Ascending aorta (tissue), 2 donors: ENCODE results near the gene SLC35G1. TPM values are rescaled to one million over a fixed set of nuclear protein-coding genes. Genes with fewer than 3 reads are reported as not detected.

Source experiments
- DNase-seq, 2 donors: peaks; one replicate each; pipeline ENCODE4 v3.0.0-alpha.2; 2019; ENCODE audit warnings: low spot score in 2 of 2
- H3K27ac ChIP-seq, 2 donors: fragments of 200-600 bp; sonication (generic); one replicate each; pipeline ENCODE4 v1.5.1; 2016 to 2017; ENCODE audit warnings: mild to moderate bottlenecking in 1 of 2
- H3K27me3 ChIP-seq: fragments of 200-600 bp; sonication (generic); one replicate; pipeline ENCODE4 v1.5.1; 2017
- H3K36me3 ChIP-seq, 2 donors: fragments of 200-600 bp; sonication (generic); one replicate each; pipeline ENCODE4 v1.5.1; 2016
- H3K4me1 ChIP-seq, 2 donors: fragments of 200-600 bp; sonication (generic); one replicate each; pipeline ENCODE4 v1.5.1; 2016 to 2017; ENCODE audit warnings: mild to moderate bottlenecking in 1 of 2
- H3K4me3 ChIP-seq, 2 donors: fragments of 200-600 bp; sonication (generic); one replicate each; pipeline ENCODE4 v1.5.1; 2016 to 2017; ENCODE audit warnings: mild to moderate bottlenecking in 1 of 2
- H3K9me3 ChIP-seq, 2 donors: fragments of 200-600 bp; sonication (generic); one replicate each; pipeline ENCODE4 v1.5.1; 2016
- CTCF ChIP-seq, 3 experiments: fragments of 200-600 bp in 2 of 3; fragments of 450-650 bp in 1 of 3; sonication (generic) in 2 of 3; IDR thresholded peaks; one replicate each; pipeline ENCODE4 v1.5.1; 2016 to 2019; ENCODE audit warnings: antibody characterized with exemption in 3 of 3, mild to moderate bottlenecking in 1 of 3, moderate library complexity in 1 of 3
- intact Hi-C: fragments of 100-400 bp; cut with DNase I; formaldehyde crosslinking; loops from one replicate; pipeline ENCODE4 v1.15.1; 2023
- total RNA-seq: library from RNA; depleted of rRNA; stranded (reverse); fragments of >200 nt; gene quantifications from one replicate; pipeline ENCODE4 v1.1.0, GENCODE V29; 2016

SLC35G1 gene
- total RNA-seq, 1 donor from 2014 or later, result 3.7 TPM

GRCh38 chr10:93852476-93853095 is 41.2 kb upstream of the SLC35G1 start:
- intact Hi-C loops, result no loop called here
- no peaks in the 10 kb centered on the region for H3K4me1 ChIP-seq
- no peaks in the 10 kb centered on the region for H3K36me3 ChIP-seq
- no peaks in the 10 kb centered on the region for H3K9me3 ChIP-seq
- DNase-seq, result no peak
- no peaks in the 10 kb centered on the region for H3K27me3 ChIP-seq
- TF ChIP-seq CTCF (IDR thresholded peaks at IDR 0.05), result no peak
- H3K4me3 ChIP-seq, result no peak overlapping the region
- no peak overlapping the region for H3K27ac ChIP-seq

- intact Hi-C loops, result no loop called here
- no peaks in the 10 kb centered on the region for H3K27me3 ChIP-seq
Observed at GRCh38 chr10:93854975-93855374, 38.8 kb upstream of the SLC35G1 start.

GRCh38 chr10:93856349-93857145 is 37.2 kb upstream of the SLC35G1 start:
- no peaks in the 10 kb centered on the region for H3K9me3 ChIP-seq
- no peak for TF ChIP-seq CTCF (IDR thresholded peaks at IDR 0.05)
- intact Hi-C loops, result no loop called here
- DNase-seq, result no peak
- H3K4me1 ChIP-seq, result no peaks in the 10 kb centered on the region
- no peak overlapping the region for H3K4me3 ChIP-seq
- no peaks in the 10 kb centered on the region for H3K27me3 ChIP-seq
- H3K27ac ChIP-seq, result no peak overlapping the region
- no peaks in the 10 kb centered on the region for H3K36me3 ChIP-seq

More at GRCh38 chr10:93854975-93855374, 38.8 kb upstream of the SLC35G1 start:
- H3K9me3 ChIP-seq, result no peaks in the 10 kb centered on the region
- TF ChIP-seq CTCF (IDR thresholded peaks at IDR 0.05), result no peak
- no peak for DNase-seq
- no peaks in the 10 kb centered on the region for H3K4me1 ChIP-seq
- H3K36me3 ChIP-seq, result no peaks in the 10 kb centered on the region
- no peak overlapping the region for H3K27ac ChIP-seq
- H3K4me3 ChIP-seq, result no peak overlapping the region

- H3K36me3 ChIP-seq, result no peaks in the 10 kb centered on the region
- peak in 2 of 3 experiments; percentile 8 to 30 for TF ChIP-seq CTCF (IDR thresholded peaks at IDR 0.05)
- intact Hi-C loops, result no loop called here
- H3K27me3 ChIP-seq, result no peaks in the 10 kb centered on the region
- no peak overlapping the region for H3K27ac ChIP-seq
- DNase-seq, result no peak
- H3K4me3 ChIP-seq, result no peak overlapping the region
- no peaks in the 10 kb centered on the region for H3K4me1 ChIP-seq
- no peaks in the 10 kb centered on the region for H3K9me3 ChIP-seq
Observed at GRCh38 chr10:93859049-93859655, 34.6 kb upstream of the SLC35G1 start.

DNA sequence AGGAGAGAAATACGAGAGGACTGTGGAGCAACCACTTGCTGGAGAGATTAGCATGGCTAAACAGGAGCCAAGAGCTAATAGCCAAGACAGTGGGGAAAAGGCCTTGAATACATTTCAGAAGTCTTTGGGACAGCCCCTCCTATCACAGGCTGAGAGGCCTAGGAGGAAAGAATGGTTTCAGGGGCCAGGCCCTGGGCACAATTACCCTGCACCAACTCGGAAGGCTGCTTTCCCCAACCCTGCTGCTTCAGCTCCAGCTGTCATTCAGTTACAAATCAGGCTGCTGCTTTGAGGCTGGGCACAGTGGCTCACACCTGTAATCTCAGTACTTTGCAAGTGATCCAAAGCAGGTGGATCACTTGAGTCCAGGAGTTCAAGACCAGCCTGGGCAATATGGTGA is 32.0 kb upstream of the SLC35G1 start:
- no peak for TF ChIP-seq CTCF (IDR thresholded peaks at IDR 0.05)
- Histone ChIP-seq H3K27ac (no peak overlapping the region), H3K4me1 (no peaks in the 10 kb centered on the region), H3K36me3 (no peaks in the 10 kb centered on the region), H3K9me3 (no peaks in the 10 kb centered on the region), H3K4me3 (no peak overlapping the region), H3K27me3 (no peaks in the 10 kb centered on the region)
- intact Hi-C loops, result no loop called here
- no peak for DNase-seq
